A172 (cell line): ENCODE data around the gene SLIT3. TPM values are rescaled to one million over a fixed set of nuclear protein-coding genes. Genes with fewer than 3 reads are reported as not detected.

Source experiments
- DNase-seq: peaks from one replicate; pipeline ENCODE4 v3.0.0-alpha.2; 2015; ENCODE audit warnings: low spot score
- total RNA-seq: library from RNA; depleted of rRNA; stranded (reverse); fragments of >200 nt; shearing (Covaris generic); gene quantifications from 2 replicates; pipeline ENCODE4 v1.2.3, GENCODE V29; 2014

SLIT3 gene
- total RNA-seq, 1 experiment from 2014 or later, result 0.12 TPM

DNA sequence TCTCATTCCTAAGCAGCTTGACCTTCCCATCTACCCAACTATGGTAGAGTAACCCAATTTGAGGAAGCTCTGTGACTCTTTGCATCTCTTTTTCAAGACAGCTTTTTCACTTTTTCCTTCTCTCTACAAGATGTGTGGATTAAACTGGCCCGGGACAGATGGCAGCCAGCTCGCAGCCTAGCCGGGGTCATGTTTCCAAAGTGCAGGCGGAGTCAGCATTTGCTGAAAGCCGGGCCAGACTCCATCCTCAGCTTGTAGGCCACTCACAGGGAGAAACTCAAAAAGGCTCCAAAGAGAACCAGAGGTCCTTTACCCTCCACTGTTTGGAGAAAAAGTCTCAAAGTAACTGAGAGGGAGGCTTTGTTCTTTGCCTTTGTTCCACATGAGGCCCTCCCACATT, 435.0 kb downstream of the SLIT3 start:
- DNase-seq, result no peak

GRCh38 chr5:168863021-168863420, 437.9 kb downstream of the SLIT3 start:
- no peak for DNase-seq

- DNase-seq, result no peak
Measured at GRCh38 chr5:168860503-168860902, 440.4 kb downstream of the SLIT3 start.

- DNase-seq, result no peak
Measured at GRCh38 chr5:168860081-168860480, 440.9 kb downstream of the SLIT3 start.

- DNase-seq, result no peak
Measured at GRCh38 chr5:168859471-168859870, 441.5 kb downstream of the SLIT3 start.

- DNase-seq, result no peak
Measured at GRCh38 chr5:168858994-168859393, 441.9 kb downstream of the SLIT3 start.

GRCh38 chr5:168858371-168858770, 442.6 kb downstream of the SLIT3 start:
- no peak for DNase-seq

DNA sequence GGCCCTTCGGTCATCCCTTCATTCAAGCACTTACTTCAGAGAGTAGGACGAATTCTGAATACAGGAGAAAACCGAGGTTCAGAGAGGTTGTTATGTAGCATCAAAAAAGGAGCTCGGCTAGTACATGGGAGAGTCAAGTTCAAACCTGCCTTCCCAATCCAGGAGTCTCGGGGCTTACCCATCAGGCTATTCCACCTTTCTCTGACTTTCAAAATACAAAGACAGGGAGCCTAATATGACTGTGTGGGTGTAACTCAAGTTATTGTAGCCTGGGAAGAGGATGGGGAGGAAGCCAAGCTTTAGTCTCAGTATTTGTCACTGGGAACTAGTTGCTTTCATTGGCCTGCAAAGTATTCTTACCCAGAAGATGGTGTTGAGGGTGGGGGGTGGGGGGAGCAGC, 447.0 kb downstream of the SLIT3 start:
- no peak for DNase-seq

DNA sequence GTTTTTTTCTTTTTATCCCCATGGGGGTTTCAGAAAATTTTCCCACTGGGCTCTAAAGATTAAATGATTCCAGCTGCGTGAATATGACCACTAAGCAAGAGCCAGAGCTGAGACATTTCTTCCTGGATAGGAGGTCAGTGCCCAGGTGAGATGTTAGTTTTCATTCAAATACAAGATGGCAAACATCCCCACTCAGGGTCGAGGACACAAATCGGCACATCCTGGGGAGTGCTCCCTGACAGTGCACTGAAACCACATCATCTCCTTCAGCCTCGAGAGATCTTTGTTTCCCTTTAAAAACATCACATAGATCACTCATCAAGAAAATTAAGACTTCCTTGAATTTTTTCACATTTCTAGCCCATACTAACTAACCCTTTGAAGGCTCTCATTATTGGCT, 448.6 kb downstream of the SLIT3 start:
- no peak for DNase-seq

GRCh38 chr5:168851902-168852321, 449.0 kb downstream of the SLIT3 start:
- DNase-seq, result peak; percentile 72

DNA sequence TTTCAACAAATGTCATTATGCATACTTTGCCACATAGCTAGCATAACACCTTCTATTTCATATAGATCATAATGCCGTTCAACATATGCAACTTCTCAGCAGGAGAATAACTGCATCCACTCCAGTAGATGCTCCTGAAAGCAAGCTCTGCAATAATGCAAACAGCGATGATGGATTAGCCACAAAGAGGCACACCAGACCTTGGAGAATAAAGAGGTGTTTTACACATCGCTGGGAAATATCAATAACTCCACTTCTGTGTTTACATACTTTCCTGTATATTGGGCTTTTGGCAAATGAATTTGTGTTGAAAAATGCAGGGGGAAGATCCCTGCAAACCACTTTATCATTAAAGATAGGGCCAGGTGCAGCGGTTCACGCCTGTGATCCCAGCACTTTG, 450.3 kb downstream of the SLIT3 start:
- DNase-seq, result no peak

DNA sequence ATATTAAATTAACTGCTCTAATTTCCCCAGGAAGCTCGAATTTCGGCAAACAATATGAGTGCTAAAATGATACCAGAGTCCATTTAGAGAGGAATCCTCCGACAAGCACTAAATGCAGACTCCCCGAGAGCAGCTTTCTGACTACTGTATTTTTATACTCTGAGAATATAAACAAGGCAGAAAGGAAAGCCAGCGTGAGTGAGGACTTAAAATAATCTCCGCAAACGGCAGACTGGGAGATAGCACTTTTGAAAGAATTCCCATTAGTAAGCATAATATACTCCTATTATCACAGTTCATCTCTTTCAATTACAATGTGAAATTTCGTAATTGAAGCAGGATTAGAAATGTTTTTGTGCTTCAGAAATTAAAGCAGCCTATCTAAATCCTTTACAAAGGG, 452.4 kb downstream of the SLIT3 start:
- DNase-seq, result no peak

GRCh38 chr5:168847511-168848073, 453.3 kb downstream of the SLIT3 start:
- no peak for DNase-seq

GRCh38 chr5:168844922-168845296, 456.0 kb downstream of the SLIT3 start:
- DNase-seq, result no peak

DNA sequence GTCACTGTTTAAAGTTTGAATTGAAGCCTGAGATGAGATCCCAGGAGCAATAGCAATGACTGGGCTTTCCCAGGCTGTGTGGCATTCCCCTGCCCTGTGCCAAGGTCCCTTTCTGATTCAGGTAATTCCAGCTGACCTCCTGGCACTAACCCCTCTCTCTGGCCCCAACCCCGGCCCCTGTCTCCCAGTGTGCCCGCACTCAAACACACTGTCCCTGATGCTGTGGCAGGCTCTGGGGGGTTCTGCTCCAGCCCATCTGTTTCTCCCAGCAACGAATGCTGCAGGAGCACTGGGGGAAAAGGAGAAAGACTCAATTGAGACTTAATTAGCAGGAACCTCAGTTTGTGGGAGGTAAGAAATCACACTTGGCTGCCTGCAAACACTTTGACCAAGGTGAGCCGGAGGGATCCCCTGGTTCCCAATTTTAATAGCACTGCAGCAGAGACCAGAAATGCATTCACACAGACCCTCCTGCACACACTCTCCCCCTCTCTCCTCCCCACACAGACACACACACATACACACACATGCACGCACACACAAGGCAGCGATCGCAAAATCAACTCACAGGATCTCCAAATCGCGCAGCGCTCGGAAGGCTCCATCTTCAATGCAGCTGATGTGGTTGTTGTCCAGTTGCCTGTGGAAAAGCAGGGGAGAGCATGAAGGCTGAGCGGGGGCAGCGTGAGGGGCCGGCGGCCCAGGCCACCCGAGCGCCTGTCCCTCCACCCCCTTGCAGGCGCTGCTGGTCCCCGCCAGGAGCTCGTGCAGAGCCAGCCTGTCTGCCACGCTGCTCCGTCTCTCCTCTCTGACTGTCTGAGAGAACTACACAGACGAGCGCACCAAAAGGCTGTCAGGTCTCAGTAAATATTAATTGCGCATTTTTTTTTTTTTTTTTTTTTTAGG, 456.7 kb downstream of the SLIT3 start:
- no peak for DNase-seq

DNA sequence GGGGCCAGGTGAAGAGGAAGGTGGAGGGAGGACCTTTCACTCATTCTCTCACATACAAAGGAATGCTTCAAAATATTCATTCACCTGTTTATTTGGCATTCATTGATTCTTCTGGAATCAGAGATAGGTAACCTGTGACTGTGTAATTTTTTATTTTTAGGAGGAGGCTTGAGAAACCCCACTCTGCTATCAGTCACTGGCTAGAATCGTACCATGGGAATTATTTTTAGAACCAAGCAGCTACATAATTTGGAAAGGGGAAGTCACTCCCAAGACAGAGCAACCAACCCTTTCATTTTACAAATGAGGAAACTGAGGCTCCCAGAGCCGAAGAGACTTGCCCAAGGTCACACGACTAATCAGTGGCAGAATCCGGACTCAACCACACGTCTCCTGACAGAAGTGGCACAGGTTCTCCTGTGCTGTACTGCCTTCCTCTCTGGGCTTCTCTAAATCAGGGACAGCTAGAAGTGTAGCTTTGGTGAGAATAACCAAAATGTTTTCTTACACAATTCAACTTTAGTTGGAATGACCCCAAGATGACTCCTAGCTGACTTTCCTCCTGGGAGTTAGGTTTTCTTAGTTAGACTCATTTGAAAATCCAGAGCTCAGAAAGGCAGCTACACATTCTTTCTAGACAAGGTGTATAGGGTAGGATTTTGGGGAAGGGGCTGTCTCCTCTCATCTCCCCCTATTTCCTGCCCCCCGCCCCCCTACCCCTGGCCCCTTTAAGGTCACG, 457.5 kb downstream of the SLIT3 start:
- DNase-seq, result no peak

DNA sequence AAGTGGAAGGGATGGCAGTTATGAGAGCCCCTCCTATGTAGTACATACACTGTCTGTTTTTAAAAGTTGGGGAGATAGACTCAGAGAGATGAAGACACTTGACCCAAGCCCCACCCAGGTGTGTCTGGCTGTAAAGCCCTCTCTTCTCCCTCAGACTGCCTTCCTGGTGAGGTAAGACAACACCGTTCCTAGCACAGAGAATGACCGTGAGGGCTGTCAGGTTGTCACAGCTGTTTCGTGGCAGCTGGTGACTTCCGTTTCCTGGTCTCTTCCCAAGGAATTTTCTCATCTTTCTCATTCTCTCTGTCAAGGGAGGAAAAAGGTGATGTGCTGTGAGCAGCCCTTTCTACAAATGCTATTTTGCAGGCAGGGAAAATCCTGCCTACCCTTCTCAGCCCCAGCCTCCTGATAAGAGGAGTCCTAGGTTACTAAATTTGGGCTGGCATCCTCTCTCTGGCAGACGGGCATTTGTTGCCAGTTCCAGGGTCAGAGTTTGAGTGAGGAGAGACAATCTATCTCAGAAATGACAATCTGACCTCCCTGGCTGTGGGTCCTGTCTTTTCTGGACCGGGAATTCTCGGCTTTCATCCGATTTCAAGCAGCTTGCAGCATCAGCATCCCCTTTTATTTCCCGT, 458.3 kb downstream of the SLIT3 start:
- DNase-seq, result no peak

- DNase-seq, result no peak
Measured at GRCh38 chr5:168837852-168838251, 463.1 kb downstream of the SLIT3 start.

- no peak for DNase-seq
Measured at GRCh38 chr5:168836603-168837231, 464.2 kb downstream of the SLIT3 start.

GRCh38 chr5:168833936-168834335, 467.0 kb downstream of the SLIT3 start:
- no peak for DNase-seq

DNA sequence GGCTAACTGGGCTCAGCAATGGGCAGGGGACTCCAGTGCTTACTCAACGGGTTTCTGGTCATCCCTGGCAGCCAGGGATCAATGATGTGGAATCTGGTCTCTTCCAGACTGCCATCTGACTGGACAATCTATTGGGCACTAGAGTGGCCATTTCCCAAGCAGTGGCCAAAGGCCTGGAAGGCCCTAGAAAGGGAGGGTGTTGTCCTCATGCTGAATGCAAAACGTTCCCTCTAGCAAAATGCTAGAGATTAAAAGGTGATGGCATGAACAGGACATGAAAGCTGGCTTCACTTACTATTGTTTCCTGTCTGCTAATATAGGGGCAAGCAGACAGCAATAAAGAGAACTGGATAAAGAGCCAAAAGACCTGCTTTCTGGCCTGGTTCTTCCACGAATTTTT, 467.6 kb downstream of the SLIT3 start:
- DNase-seq, result no peak

DNA sequence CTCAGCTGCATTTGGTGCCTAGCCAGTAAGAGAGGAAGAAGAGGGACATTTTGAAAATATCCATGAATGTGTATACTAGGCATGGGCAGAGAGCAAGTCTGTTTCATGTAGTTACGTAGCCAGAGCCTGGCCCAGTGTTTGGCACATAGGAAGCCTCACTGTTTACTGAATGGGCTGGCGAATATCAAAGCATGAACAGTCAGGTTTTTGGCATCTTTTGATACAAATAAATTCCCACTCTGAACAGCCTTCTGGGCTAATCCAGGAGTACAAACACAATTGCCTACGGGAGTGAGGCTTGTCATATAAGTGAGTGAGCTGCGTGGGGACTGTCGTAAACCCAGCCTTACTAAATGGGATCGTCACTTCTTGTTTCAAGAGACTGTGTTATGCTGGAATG, 468.6 kb downstream of the SLIT3 start:
- DNase-seq, result no peak
